Erythroblast (primary cell): Measurements from ENCODE around the gene GTF3C1.

ENCODE experiments used
- DNase-seq, 2 experiments: peaks; one replicate each; lab custom pipeline; 2025; lab: John Stamatoyannopoulos, UW
- GATA1 ChIP-seq: IDR thresholded peaks from 2 replicates; pipeline ENCODE4 v1.6.1; 2011; ENCODE audit warnings: low read depth, mild to moderate bottlenecking, control low read depth, low read length, moderate library complexity
- POLR2A ChIP-seq: IDR thresholded peaks from 2 replicates; pipeline ENCODE4 v1.6.1; 2011; ENCODE audit warnings: mild to moderate bottlenecking, low read length

The GTF3C1 gene

GRCh38 chr16:27522173-27522707 is 27.5 kb downstream of the GTF3C1 start:
- DNase-seq = no peak
- no peak for TF ChIP-seq GATA1
- no peak for TF ChIP-seq POLR2A

GRCh38 chr16:27520982-27521673 is 28.6 kb downstream of the GTF3C1 start:
- TF ChIP-seq GATA1 (no peak), POLR2A (no peak)
- DNase-seq = no peak

GRCh38 chr16:27518226-27518625 is 31.5 kb downstream of the GTF3C1 start:
- TF ChIP-seq GATA1 = no peak
- TF ChIP-seq POLR2A = no peak

DNA sequence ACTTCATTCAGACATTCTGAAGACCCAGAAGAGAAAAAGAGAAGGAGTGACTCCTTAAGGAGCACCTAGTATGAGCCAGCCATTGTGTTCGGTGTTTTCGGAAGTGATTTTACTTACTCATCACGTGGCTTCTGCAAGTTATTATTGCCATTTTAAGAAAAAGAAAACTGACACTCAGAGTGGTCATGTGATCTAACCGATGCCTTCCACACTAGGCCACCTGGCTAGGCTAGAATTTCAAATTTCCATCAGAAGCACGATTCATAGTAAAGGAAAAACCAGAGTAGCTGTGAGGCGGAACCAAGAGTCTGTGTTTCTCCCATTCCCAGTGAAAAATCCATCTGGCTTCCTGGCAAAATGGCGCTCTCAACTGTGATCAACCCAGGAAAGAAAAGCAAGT is 32.0 kb downstream of the GTF3C1 start:
- no peak for DNase-seq
- TF ChIP-seq POLR2A = no peak
- TF ChIP-seq GATA1 = no peak

More at GRCh38 chr16:27518226-27518625, 31.5 kb downstream of the GTF3C1 start:
- DNase-seq = no peak

GRCh38 chr16:27516365-27516764 is 33.3 kb downstream of the GTF3C1 start:
- no peak for DNase-seq
- TF ChIP-seq GATA1 (no peak), POLR2A (no peak)

GRCh38 chr16:27515874-27516353 is 33.8 kb downstream of the GTF3C1 start:
- DNase-seq = peak; percentile 24 to 38
- TF ChIP-seq GATA1 (no peak), POLR2A (no peak)

DNA sequence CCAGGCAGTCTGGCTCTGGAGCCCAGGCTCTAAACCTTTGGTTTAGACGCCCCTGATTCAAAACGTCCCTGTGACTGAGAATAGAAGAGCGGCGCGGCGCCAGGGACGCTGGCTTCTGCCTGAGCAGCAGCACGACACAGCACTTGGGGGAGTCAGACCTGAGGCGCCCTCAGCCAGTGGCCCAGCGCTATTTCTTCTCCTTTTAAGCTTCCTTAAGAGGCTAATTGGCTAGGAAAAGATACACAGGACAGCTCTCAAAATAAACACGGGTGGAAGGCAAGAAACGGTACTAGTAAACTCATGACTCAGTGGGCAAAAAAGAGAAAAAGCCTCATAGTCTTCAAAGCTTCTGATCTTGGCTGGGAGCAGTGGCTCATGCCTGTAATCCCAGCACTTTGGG is 34.9 kb downstream of the GTF3C1 start:
- no peak for DNase-seq
- TF ChIP-seq GATA1 (no peak), POLR2A (no peak)

DNA sequence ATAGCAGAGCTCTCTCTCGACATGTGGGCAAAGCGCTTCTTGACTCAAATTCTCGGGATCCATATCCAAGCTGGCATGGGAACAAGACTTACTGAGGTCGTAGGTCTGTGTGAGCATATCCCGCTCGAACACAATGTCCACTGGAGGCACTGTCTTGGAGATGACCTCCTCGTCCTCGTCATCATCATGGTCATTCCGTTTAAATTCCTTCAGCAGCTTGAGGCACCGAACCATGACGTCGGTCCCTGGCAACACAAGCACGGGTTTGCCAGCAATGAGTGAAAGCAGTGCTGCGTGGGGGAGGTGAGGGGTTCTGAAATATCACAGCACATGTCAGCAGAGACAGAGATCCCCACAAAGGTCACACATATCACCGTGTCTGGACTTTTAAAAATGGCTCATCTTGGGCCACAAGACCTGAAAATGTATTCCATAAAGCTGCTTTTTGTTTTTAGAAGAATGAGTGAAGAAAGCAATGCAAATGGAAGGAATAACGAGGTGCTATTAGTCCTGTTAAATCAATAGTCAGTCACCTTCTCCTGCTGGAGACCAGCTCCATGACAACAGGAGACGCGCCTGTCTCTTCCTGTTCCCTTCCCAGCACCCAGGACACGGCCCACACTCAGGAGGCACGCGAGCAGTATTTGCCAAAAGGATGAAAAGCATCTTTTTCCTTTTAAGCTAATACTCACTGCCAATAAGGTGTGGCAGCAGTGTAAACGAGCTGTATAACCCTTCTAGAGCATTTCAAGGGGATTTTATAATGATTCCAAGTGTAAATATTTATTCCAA is 37.9 kb downstream of the GTF3C1 start:
- TF ChIP-seq GATA1 (no peak), POLR2A (no peak)
- DNase-seq = no peak

DNA sequence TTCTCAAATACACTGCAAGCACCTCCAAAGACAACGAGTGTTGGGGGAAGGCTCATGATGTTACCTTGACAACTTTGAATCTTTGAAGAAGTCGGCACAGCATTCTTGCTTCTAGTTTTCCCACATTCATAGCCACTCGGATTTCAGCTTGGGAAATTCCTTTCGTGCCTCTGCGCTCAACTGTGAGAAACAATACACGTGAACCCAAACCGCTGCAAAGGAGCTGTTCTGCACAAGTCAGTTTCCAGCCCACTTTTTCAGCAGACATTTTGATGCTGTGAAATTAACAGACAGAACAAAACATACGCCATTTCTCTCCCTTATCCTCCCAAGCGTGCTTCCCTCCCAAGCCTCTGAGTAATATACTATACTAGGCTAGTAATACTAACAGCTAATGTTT is 41.2 kb downstream of the GTF3C1 start:
- DNase-seq = no peak
- TF ChIP-seq GATA1 = no peak

- no peak for TF ChIP-seq GATA1
- TF ChIP-seq POLR2A = no peak
- DNase-seq = no peak
Measured at GRCh38 chr16:27506771-27507170, 42.9 kb downstream of the GTF3C1 start.

- DNase-seq = no peak
- TF ChIP-seq POLR2A = no peak
- TF ChIP-seq GATA1 = no peak
Measured at GRCh38 chr16:27505297-27506236, 44.1 kb downstream of the GTF3C1 start.

GRCh38 chr16:27503662-27504061 is 46.1 kb downstream of the GTF3C1 start:
- TF ChIP-seq POLR2A (no peak), GATA1 (no peak)
- no peak for DNase-seq

- TF ChIP-seq POLR2A = no peak
- no peak for TF ChIP-seq GATA1
- DNase-seq = no peak
Measured at GRCh38 chr16:27500801-27501200, 48.9 kb downstream of the GTF3C1 start.

DNA sequence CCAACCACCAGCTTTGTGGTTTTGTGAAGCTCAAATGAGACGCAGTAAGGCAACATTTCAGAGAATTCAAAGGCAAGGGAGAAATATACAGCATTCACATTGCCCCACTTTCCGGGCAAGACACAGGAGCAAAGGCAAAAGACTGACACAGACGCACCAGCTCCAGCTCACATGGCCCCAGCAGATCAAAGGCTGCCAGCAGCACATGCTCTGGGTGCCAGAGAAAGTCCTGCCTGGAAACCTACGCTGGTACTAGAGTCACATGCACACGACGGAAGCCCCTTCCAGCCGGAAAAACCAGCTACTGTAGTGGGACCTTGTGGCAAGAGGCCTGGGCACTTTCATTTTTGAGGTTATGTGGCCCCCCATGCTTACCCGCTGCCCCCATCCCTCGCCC is 50.1 kb downstream of the GTF3C1 start:
- DNase-seq = no peak
- TF ChIP-seq GATA1 (no peak), POLR2A (no peak)
